Uterus (tissue), 4 donors: ENCODE data around the gene FZD7. TPM values are rescaled to one million over a fixed set of nuclear protein-coding genes. Genes with fewer than 3 reads are reported as not detected.
A peak's percentile ranks its signal among the peaks of the same experiment; 100 is the strongest.

Source experiments
- DNase-seq, 2 donors: peaks; one replicate each; pipeline ENCODE4 v3.0.0-alpha.2; 2019 to 2020
- H3K27ac ChIP-seq, 2 donors: fragments of 200-600 bp; sonication (generic); 1 replicate in 1 of 2; 2 replicates in 1 of 2; pipeline ENCODE4 v1.5.1; 2016 to 2018
- H3K27me3 ChIP-seq, 2 donors: fragments of 200-600 bp; sonication (generic); one replicate each; pipeline ENCODE4 v1.5.1; 2018 to 2019; ENCODE audit warnings: control low read depth in 1 of 2
- H3K36me3 ChIP-seq, 2 donors: fragments of 200-600 bp; sonication (generic); one replicate each; pipeline ENCODE4 v1.5.1; 2019; ENCODE audit warnings: control low read depth in 1 of 2
- H3K4me1 ChIP-seq, 2 donors: fragments of 200-600 bp; sonication (generic); one replicate each; pipeline ENCODE4 v1.5.1; 2018 to 2019; ENCODE audit warnings: control low read depth in 1 of 2
- H3K4me3 ChIP-seq, 2 donors: fragments of 200-600 bp; sonication (generic); 1 replicate in 1 of 2; 2 replicates in 1 of 2; pipeline ENCODE4 v1.5.1; 2018 to 2019; ENCODE audit warnings: mild to moderate bottlenecking in 1 of 2
- H3K9me3 ChIP-seq, 2 donors: fragments of 200-600 bp; sonication (generic); one replicate each; pipeline ENCODE4 v1.5.1; 2019; ENCODE audit warnings: control low read depth in 1 of 2
- CTCF ChIP-seq, 4 experiments: fragments of 200-600 bp in 2 of 4; fragments of 450-650 bp in 2 of 4; sonication (generic) in 2 of 4; IDR thresholded peaks; one replicate each; pipeline ENCODE4 v1.5.1; 2016 to 2019; ENCODE audit warnings: antibody characterized with exemption in 4 of 4, mild to moderate bottlenecking in 2 of 4, moderate library complexity in 1 of 4
- POLR2A ChIP-seq, 2 donors: fragments of 450-650 bp; IDR thresholded peaks; one replicate each; pipeline ENCODE4 v1.6.1; 2016; ENCODE audit warnings: antibody characterized with exemption in 2 of 2, mild to moderate bottlenecking in 1 of 2, moderate library complexity in 1 of 2
- intact Hi-C: fragments of 100-400 bp; cut with DNase I; formaldehyde crosslinking; loops from one replicate; pipeline ENCODE4 v1.15.1; 2023; ENCODE audit warnings: low total_unique reads
- total RNA-seq, 4 donors: library from RNA; depleted of rRNA in 3 of 4; stranded (reverse); fragments of >200 nt in 3 of 4; gene quantifications; one replicate each; pipeline versions ENCODE4 v1.1.0 to v1.2.4, GENCODE V29; 2014 to 2023
- donor health status: DM: yes; HTN: yes; CAD: no.

FZD7 gene
- total RNA-seq, 4 donors from 2014 or later = 0.77 to 38.8 (median 20.0) TPM

GRCh38 chr2:202064171-202064880 lies 30.7 kb downstream of the FZD7 start:
- intact Hi-C loops = no loop called here
- H3K36me3 ChIP-seq = no peaks in the 10 kb centered on the region
- H3K4me1 ChIP-seq = no peaks in the 10 kb centered on the region
- H3K4me3 ChIP-seq = no peak overlapping the region
- no peaks in the 10 kb centered on the region for H3K27me3 ChIP-seq
- peak; percentile 22 to 31 for DNase-seq
- no peak for TF ChIP-seq CTCF (IDR thresholded peaks at IDR 0.05)
- TF ChIP-seq POLR2A (IDR thresholded peaks at IDR 0.05) = no peak
- H3K9me3 ChIP-seq = no peaks in the 10 kb centered on the region
- peak overlapping the region in 1 of 2 donors; percentile 60 for H3K27ac ChIP-seq

GRCh38 chr2:202064881-202065230 lies 31.2 kb downstream of the FZD7 start:
- peak overlapping the region in 1 of 2 donors; percentile 60 for H3K27ac ChIP-seq
- H3K36me3 ChIP-seq = no peaks in the 10 kb centered on the region
- no peak for TF ChIP-seq POLR2A (IDR thresholded peaks at IDR 0.05)
- no peak for TF ChIP-seq CTCF (IDR thresholded peaks at IDR 0.05)
- H3K9me3 ChIP-seq = no peaks in the 10 kb centered on the region
- no peak overlapping the region for H3K4me3 ChIP-seq
- intact Hi-C loops = no loop called here
- DNase-seq = no peak
- no peaks in the 10 kb centered on the region for H3K4me1 ChIP-seq
- H3K27me3 ChIP-seq = no peaks in the 10 kb centered on the region

- DNase-seq = no peak
- H3K4me3 ChIP-seq = no peak overlapping the region
- TF ChIP-seq CTCF (IDR thresholded peaks at IDR 0.05) = no peak
- TF ChIP-seq POLR2A (IDR thresholded peaks at IDR 0.05) = no peak
- H3K4me1 ChIP-seq = no peaks in the 10 kb centered on the region
- no peaks in the 10 kb centered on the region for H3K9me3 ChIP-seq
- H3K27me3 ChIP-seq = no peaks in the 10 kb centered on the region
- H3K27ac ChIP-seq = no peak overlapping the region
- intact Hi-C loops = no loop called here
- H3K36me3 ChIP-seq = no peaks in the 10 kb centered on the region
Measured at GRCh38 chr2:202065876-202066275, 32.2 kb downstream of the FZD7 start.

GRCh38 chr2:202066875-202067274 lies 33.2 kb downstream of the FZD7 start:
- H3K27me3 ChIP-seq = no peaks in the 10 kb centered on the region
- no peaks in the 10 kb centered on the region for H3K9me3 ChIP-seq
- H3K4me1 ChIP-seq = no peaks in the 10 kb centered on the region
- H3K36me3 ChIP-seq = no peaks in the 10 kb centered on the region
- no peak for DNase-seq
- no peak overlapping the region for H3K4me3 ChIP-seq
- H3K27ac ChIP-seq = peak overlapping the region in 1 of 2 donors; percentile 3
- TF ChIP-seq CTCF (IDR thresholded peaks at IDR 0.05) (no peak), POLR2A (IDR thresholded peaks at IDR 0.05) (no peak)
- intact Hi-C loops = no loop called here

GRCh38 chr2:202067589-202067988 lies 33.9 kb downstream of the FZD7 start:
- Histone ChIP-seq H3K4me3 (no peak overlapping the region), H3K4me1 (no peaks in the 10 kb centered on the region), H3K27ac (no peak overlapping the region), H3K9me3 (no peaks in the 10 kb centered on the region), H3K27me3 (no peaks in the 10 kb centered on the region), H3K36me3 (no peaks in the 10 kb centered on the region)
- intact Hi-C loops = no loop called here
- no peak for DNase-seq
- TF ChIP-seq POLR2A (IDR thresholded peaks at IDR 0.05) = no peak
- TF ChIP-seq CTCF (IDR thresholded peaks at IDR 0.05) = no peak
